IMR-90 (cell line): ENCODE results near the gene KRT80.

ENCODE experiments used
- BHLHE40 ChIP-seq: fragments of 150-350 bp; IDR thresholded peaks from 2 replicates; pipeline ENCODE4 v1.6.1; 2016; ENCODE audit warnings: mild to moderate bottlenecking, low read depth, low read length
- FOS ChIP-seq: fragments of 150-350 bp; IDR thresholded peaks from 2 replicates; pipeline ENCODE4 v1.6.1; 2016; ENCODE audit warnings: low read depth, low read length
- MAFK ChIP-seq: IDR thresholded peaks from 2 replicates; pipeline ENCODE4 v1.6.1; 2012; ENCODE audit warnings: low read depth, low read length, improper control_type of control experiment
- NFE2L2 ChIP-seq: fragments of 150-350 bp; IDR thresholded peaks from 2 replicates; pipeline ENCODE4 v1.6.1; 2016; ENCODE audit warnings: low read depth, mild to moderate bottlenecking, low read length
- POLR2A ChIP-seq: IDR thresholded peaks from 2 replicates; pipeline ENCODE4 v1.6.1; 2012; ENCODE audit warnings: mild to moderate bottlenecking, low read depth, low read length
- RAD21 ChIP-seq: IDR thresholded peaks from 2 replicates; pipeline ENCODE4 v1.6.1; 2012; ENCODE audit warnings: low read length, improper control_type of control experiment
- RCOR1 ChIP-seq: IDR thresholded peaks from 2 replicates; pipeline ENCODE4 v1.6.1; 2012; ENCODE audit warnings: mild to moderate bottlenecking, low read length, improper control_type of control experiment; ENCODE audit not compliant: insufficient replicate concordance
- RFX5 ChIP-seq: IDR thresholded peaks from 2 replicates; pipeline ENCODE4 v1.8.0; 2012; ENCODE audit warnings: low read depth, mild to moderate bottlenecking, low read length, moderate library complexity
- SMC3 ChIP-seq: fragments of 150-350 bp; IDR thresholded peaks from 2 replicates; pipeline ENCODE4 v1.6.1; 2016; ENCODE audit warnings: low read depth, mild to moderate bottlenecking, antibody characterized with exemption, low read length, moderate library complexity
- TF ChIP-seq, protein P1 (sequence below): conservative IDR thresholded peaks from 2 replicates; pipeline ENCODE4 v1.5.1; 2012; ENCODE audit warnings: mild to moderate bottlenecking, low read depth, low read length, improper control_type of control experiment
- TF ChIP-seq, protein P2 (sequence below): fragments of 150-350 bp; IDR thresholded peaks from 2 replicates; pipeline ENCODE4 v1.6.1; 2016; ENCODE audit warnings: low read depth, mild to moderate bottlenecking, low read length, moderate library complexity, borderline replicate concordance
- TF ChIP-seq, protein P3 (sequence below): fragments of 150-350 bp; IDR thresholded peaks from 2 replicates; pipeline ENCODE4 v1.6.1; 2017; ENCODE audit warnings: mild to moderate bottlenecking, antibody characterized with exemption, low read length, low read depth

DNA sequence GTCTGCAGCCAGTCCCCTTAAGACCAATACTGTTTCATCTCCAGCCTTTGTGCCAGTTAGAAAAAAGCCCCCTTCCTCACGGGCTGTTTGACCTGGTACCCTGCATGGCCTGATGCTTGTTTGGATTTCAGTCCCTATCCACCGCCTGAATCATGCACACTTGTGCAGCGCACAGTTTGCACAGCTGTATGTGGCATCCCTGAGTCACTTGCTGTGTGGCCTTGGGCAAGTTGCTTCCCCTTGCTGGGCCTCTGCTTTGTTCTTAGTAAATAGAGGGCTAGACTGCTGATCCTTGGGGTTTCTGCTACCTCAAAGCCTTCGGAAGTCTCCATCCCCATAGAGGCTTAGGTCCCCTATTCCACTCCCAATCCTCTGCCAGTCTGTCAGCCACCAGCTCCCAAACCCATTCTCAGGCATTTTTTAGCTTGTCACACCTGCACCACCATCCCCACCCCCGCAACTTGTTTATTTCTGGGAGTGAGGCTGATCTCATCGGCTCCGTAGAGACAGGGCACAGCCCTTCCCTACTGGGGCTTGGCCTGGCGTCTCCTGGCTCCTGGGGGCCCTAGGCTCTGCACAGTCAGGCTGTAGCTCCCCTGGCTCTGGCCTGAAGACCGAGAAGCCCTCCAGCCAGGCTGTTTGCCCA is 8.8 kb downstream of the KRT80 start:
- TF ChIP-seq, protein P1, sequence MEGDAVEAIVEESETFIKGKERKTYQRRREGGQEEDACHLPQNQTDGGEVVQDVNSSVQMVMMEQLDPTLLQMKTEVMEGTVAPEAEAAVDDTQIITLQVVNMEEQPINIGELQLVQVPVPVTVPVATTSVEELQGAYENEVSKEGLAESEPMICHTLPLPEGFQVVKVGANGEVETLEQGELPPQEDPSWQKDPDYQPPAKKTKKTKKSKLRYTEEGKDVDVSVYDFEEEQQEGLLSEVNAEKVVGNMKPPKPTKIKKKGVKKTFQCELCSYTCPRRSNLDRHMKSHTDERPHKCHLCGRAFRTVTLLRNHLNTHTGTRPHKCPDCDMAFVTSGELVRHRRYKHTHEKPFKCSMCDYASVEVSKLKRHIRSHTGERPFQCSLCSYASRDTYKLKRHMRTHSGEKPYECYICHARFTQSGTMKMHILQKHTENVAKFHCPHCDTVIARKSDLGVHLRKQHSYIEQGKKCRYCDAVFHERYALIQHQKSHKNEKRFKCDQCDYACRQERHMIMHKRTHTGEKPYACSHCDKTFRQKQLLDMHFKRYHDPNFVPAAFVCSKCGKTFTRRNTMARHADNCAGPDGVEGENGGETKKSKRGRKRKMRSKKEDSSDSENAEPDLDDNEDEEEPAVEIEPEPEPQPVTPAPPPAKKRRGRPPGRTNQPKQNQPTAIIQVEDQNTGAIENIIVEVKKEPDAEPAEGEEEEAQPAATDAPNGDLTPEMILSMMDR, result no peak
- TF ChIP-seq POLR2A, result no peak
- TF ChIP-seq RFX5, result no peak
- peak; percentile 89 for TF ChIP-seq RCOR1
- no peak for TF ChIP-seq SMC3
- TF ChIP-seq BHLHE40, result no peak
- TF ChIP-seq FOS, result no peak
- no peak for TF ChIP-seq RAD21
- TF ChIP-seq MAFK, result no peak
- TF ChIP-seq, protein P2, sequence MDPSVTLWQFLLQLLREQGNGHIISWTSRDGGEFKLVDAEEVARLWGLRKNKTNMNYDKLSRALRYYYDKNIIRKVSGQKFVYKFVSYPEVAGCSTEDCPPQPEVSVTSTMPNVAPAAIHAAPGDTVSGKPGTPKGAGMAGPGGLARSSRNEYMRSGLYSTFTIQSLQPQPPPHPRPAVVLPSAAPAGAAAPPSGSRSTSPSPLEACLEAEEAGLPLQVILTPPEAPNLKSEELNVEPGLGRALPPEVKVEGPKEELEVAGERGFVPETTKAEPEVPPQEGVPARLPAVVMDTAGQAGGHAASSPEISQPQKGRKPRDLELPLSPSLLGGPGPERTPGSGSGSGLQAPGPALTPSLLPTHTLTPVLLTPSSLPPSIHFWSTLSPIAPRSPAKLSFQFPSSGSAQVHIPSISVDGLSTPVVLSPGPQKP, result no peak
- no peak for TF ChIP-seq NFE2L2
- TF ChIP-seq, protein P3, sequence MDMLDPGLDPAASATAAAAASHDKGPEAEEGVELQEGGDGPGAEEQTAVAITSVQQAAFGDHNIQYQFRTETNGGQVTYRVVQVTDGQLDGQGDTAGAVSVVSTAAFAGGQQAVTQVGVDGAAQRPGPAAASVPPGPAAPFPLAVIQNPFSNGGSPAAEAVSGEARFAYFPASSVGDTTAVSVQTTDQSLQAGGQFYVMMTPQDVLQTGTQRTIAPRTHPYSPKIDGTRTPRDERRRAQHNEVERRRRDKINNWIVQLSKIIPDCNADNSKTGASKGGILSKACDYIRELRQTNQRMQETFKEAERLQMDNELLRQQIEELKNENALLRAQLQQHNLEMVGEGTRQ, result no peak
